ENCODE data around the gene INS. TPM values are rescaled to one million over a fixed set of nuclear protein-coding genes. Genes with fewer than 3 reads are reported as not detected.

The INS gene
- total RNA-seq, 3 donors from 2014 or later = not detected

DNA sequence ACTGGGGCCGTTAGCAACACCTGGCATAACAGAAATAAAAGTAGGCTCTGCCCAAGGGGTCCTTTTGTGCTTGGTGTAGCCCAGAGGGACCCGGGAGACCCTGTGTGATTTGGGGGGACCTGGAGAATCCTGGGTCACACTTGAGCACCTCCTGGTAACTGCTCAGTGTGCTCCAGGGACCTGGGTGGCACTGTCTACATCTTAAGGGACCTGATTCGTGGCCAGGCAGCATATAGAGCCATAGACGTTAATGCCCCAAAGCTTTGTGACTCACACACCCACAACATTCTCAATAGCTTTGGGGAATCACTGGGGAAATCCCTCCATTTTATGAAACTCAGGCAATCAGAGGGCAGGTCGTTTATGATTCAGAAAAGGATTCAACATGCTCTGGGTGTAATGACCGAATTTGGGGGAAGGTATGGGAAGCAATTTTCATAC is 18.2 kb downstream of the INS start:
- H3K27me3 Mint-ChIP-seq (ENCODE audit: low read depth) = peaks cover 61% of the 10 kb centered on the region
- H3K9me3 Mint-ChIP-seq = no peaks in the 10 kb centered on the region
- H3K4me1 Mint-ChIP-seq (ENCODE audit: low read depth) = peaks cover 38% of the 10 kb centered on the region
- no peak for DNase-seq
- H3K4me3 Mint-ChIP-seq = peak overlapping the region; percentile 60
- peak; percentile 91 to 93 for ATAC-seq
- H3K36me3 Mint-ChIP-seq (ENCODE audit: insufficient read depth) = no peaks in the 10 kb centered on the region

- Mint-ChIP-seq H3K4me1 (ENCODE audit: low read depth) (peaks cover 38% of the 10 kb centered on the region), H3K27me3 (ENCODE audit: low read depth) (peaks cover 62% of the 10 kb centered on the region), H3K4me3 (peak overlapping the region; percentile 60), H3K36me3 (ENCODE audit: insufficient read depth) (no peaks in the 10 kb centered on the region), H3K9me3 (no peaks in the 10 kb centered on the region)
- DNase-seq (no peak), ATAC-seq (no peak)
Observed at GRCh38 chr11:2142300-2142759, 18.7 kb downstream of the INS start.

DNA sequence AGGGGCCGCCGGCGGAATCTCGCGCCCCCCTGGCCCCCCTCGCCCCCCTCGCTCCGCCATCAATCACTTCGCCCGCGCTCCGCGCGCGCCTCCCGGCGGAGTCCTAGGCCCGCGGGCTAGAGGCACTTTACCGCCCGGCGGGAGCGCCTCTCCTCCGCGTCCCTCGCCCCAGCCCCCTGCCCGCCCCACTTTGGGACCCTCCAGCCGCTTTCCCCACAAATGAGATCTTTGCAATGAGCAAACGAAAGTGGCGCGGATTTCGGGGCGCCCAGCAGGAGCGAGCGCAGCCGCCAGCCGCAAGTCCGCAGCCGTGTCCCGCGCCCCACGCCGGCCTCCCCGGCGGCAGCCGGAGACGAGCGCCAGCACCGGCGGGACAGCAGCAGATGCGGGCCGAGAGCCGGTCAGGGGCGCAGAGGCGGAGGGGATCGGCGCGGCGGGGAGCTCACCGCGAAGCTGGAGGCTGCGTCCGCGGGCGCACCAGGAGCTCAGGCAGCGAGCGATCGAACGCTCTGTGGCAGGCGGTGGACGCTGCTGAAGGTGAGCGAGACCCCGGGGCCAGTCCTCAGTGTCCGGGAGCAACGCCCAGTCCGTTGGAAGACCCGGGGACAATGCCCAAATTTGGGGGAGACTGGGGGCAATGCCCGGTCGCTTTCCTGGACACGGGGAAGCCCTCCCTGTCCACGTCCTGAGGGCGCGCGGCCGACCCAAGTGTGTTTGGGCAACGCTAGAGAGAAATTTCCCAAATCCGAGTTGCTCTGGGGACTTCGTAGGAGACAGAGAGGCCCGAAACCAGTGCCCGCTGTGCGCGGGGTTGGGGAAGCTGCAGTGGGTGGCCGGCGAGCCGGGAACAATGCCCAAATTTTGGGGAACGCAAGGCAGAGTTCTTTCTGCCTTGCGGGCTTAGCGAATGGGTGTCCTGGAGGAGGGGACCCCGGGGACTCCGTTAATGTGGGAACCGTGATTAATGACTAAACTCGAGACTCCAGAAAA is 20.3 kb downstream of the INS start:
- ATAC-seq (no peak), DNase-seq (no peak)
- H3K4me1 Mint-ChIP-seq (ENCODE audit: low read depth) = peaks cover 38% of the 10 kb centered on the region
- no peaks in the 10 kb centered on the region for H3K9me3 Mint-ChIP-seq
- no peaks in the 10 kb centered on the region for H3K36me3 Mint-ChIP-seq (ENCODE audit: insufficient read depth)
- H3K27me3 Mint-ChIP-seq (ENCODE audit: low read depth) = peaks cover 60% of the 10 kb centered on the region
- no peak overlapping the region for H3K4me3 Mint-ChIP-seq

- Mint-ChIP-seq H3K36me3 (ENCODE audit: insufficient read depth) (no peaks in the 10 kb centered on the region), H3K27me3 (ENCODE audit: low read depth) (peaks cover 59% of the 10 kb centered on the region), H3K4me3 (peak overlapping the region; percentile 40), H3K9me3 (no peaks in the 10 kb centered on the region), H3K4me1 (ENCODE audit: low read depth) (peaks cover 34% of the 10 kb centered on the region)
- DNase-seq (no peak), ATAC-seq (no peak)
Observed at GRCh38 chr11:2139621-2140337, 21.2 kb downstream of the INS start.

GRCh38 chr11:2139123-2139521 is 21.9 kb downstream of the INS start, which contains the start of gene IGF2:
Gene IGF2, minus strand, starts transcription at chr11:2139389. Its CDS starts 3,866 bp downstream, at chr11:2135523.
- Mint-ChIP-seq H3K36me3 (ENCODE audit: insufficient read depth) (no peaks in the 10 kb centered on the region), H3K9me3 (no peaks in the 10 kb centered on the region), H3K4me3 (peak within 1 kb of the TSS; percentile 74), H3K4me1 (ENCODE audit: low read depth) (peaks cover 29% of the 10 kb centered on the region), H3K27me3 (ENCODE audit: low read depth) (peaks cover 63% of the 10 kb centered on the region)
- no peak for DNase-seq
- peak in 1 of 2 donors; percentile 5 for ATAC-seq

GRCh38 chr11:2138431-2139122 is 22.4 kb downstream of the INS start:
- ATAC-seq (peak in 1 of 2 donors; percentile 4), DNase-seq (no peak)
- Mint-ChIP-seq H3K36me3 (ENCODE audit: insufficient read depth) (no peaks in the 10 kb centered on the region), H3K4me1 (ENCODE audit: low read depth) (peaks cover 28% of the 10 kb centered on the region), H3K27me3 (ENCODE audit: low read depth) (peaks cover 65% of the 10 kb centered on the region), H3K9me3 (no peaks in the 10 kb centered on the region), H3K4me3 (peak overlapping the region; percentile 74)

DNA sequence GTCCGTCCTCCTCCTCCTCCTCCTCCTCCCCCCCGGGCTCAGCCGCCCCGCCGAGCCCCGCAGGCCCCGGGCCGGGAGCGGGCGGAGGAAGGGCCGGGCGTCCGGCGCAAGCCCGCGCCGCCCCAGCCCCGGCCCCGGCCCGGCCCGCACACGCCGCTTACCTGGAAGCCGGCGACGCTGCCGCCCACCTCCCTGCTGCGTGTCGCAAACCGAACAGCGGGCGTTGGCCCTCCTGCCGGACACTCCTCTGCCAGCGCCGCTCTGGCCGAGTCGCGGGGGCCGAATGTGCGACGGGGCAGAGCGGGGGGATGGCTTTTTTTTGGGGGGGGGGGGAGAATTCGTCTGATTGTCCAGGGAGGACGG is 23.0 kb downstream of the INS start:
- H3K9me3 Mint-ChIP-seq = no peaks in the 10 kb centered on the region
- peak overlapping the region; percentile 74 for H3K4me3 Mint-ChIP-seq
- no peak for ATAC-seq
- peaks cover 22% of the 10 kb centered on the region for H3K4me1 Mint-ChIP-seq (ENCODE audit: low read depth)
- H3K27me3 Mint-ChIP-seq (ENCODE audit: low read depth) = peaks cover 68% of the 10 kb centered on the region
- H3K36me3 Mint-ChIP-seq (ENCODE audit: insufficient read depth) = no peaks in the 10 kb centered on the region
- DNase-seq = no peak

GRCh38 chr11:2137202-2138067 is 23.6 kb downstream of the INS start:
- Mint-ChIP-seq H3K27me3 (ENCODE audit: low read depth) (peaks cover 64% of the 10 kb centered on the region), H3K4me3 (peak overlapping the region; percentile 38), H3K36me3 (ENCODE audit: insufficient read depth) (no peaks in the 10 kb centered on the region), H3K9me3 (no peaks in the 10 kb centered on the region), H3K4me1 (ENCODE audit: low read depth) (peaks cover 16% of the 10 kb centered on the region)
- no peak for DNase-seq
- ATAC-seq = no peak

- Mint-ChIP-seq H3K9me3 (no peaks in the 10 kb centered on the region), H3K4me1 (ENCODE audit: low read depth) (peaks cover 11% of the 10 kb centered on the region), H3K4me3 (no peak overlapping the region), H3K36me3 (ENCODE audit: insufficient read depth) (no peaks in the 10 kb centered on the region), H3K27me3 (ENCODE audit: low read depth) (peaks cover 61% of the 10 kb centered on the region)
- ATAC-seq (no peak), DNase-seq (no peak)
Observed at GRCh38 chr11:2136952-2137201, 24.1 kb downstream of the INS start.

DNA sequence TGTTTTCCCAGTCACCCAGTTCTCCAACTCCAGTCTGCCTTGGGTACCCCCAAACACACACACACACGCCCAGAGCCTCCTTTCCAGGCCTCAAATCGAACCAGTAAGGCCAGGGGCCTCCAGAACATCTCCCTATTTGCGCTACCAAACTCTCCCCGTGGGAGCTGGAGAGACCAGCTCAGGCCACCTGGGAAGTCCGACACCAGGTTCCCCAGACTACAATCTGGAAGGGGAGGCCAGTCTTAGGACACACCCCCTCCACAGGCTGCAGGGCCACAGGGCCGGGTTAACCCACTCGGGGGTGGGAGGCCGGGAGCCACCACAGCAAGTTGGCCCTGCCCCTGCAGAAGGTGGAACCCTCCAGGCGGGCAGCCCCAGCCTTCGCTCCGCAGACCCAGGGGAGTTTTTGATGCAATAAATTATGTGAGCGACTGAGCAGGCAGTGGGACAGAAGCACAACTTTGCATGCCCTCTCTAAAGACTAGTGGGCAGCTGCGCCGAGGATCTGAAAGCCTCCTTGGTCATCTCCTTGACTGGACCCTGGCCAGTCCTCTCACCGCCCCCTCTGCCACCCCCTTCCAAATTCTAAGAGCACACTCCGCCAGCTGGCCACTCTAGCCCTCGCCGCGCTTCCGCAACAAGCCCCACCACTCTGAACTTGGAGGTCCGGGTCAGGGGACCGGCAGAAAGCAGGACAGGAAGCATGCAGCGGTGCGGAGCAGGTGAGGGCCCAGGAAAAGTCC is 24.6 kb downstream of the INS start:
- Mint-ChIP-seq H3K36me3 (ENCODE audit: insufficient read depth) (no peaks in the 10 kb centered on the region), H3K4me3 (no peak overlapping the region), H3K4me1 (ENCODE audit: low read depth) (peaks cover 8% of the 10 kb centered on the region), H3K9me3 (no peaks in the 10 kb centered on the region), H3K27me3 (ENCODE audit: low read depth) (peaks cover 63% of the 10 kb centered on the region)
- ATAC-seq (no peak), DNase-seq (no peak)

- Mint-ChIP-seq H3K4me3 (no peak overlapping the region), H3K4me1 (ENCODE audit: low read depth) (peaks cover 4% of the 10 kb centered on the region), H3K9me3 (no peaks in the 10 kb centered on the region), H3K27me3 (ENCODE audit: low read depth) (peaks cover 61% of the 10 kb centered on the region), H3K36me3 (ENCODE audit: insufficient read depth) (no peaks in the 10 kb centered on the region)
- DNase-seq = no peak
- ATAC-seq = no peak
Observed at GRCh38 chr11:2135648-2136201, 25.3 kb downstream of the INS start.

- no peak for DNase-seq
- no peak for ATAC-seq
- Mint-ChIP-seq H3K9me3 (no peaks in the 10 kb centered on the region), H3K36me3 (ENCODE audit: insufficient read depth) (no peaks in the 10 kb centered on the region), H3K27me3 (ENCODE audit: low read depth) (peaks cover 61% of the 10 kb centered on the region), H3K4me3 (no peak overlapping the region), H3K4me1 (ENCODE audit: low read depth) (peaks cover 4% of the 10 kb centered on the region)
Observed at GRCh38 chr11:2135018-2135569, 25.9 kb downstream of the INS start.

Data from activated T-cell treated with anti-CD3 and anti-CD28 coated beads, Interleukin-2, amount 50 U/mL, for 4 hours (primary cell).